HG02970 (cell line): Measurements from ENCODE around the gene GPR62.
"Not testable (repeated sequence)": the region's sequence is repeated elsewhere in the genome, so short reads cannot be mapped to it uniquely, and the experiment has no call there.

Experiments
- ATAC-seq: cut with Tn5 transposase; IDR thresholded peaks from one replicate; pipeline ENCODE4 v1.9.1; 2021; ENCODE audit warnings: mild to moderate bottlenecking, moderate library complexity, moderate number of reproducible peaks; ENCODE audit not compliant: unreplicated experiment, low FRiP score

GPR62 gene

DNA sequence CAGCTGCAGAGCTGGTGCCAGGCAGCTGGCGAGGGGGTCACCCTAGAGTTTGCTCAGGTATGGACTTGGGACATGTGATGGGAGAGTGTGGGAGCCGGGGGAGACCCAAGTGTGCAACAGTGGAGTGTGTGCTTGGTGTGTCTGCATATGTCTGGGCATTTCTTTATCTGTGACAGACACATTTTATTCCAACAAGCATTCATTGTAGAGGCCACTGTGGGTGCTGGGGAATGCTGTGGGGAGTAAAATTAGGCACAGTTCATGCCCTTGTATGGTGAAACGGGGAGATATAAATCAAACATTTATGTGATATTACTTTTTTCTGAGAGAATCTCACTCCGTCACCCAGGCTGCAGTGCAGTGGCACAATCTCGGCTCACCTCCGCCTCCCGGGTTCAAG, 32.4 kb downstream of the GPR62 start:
- no peak for ATAC-seq

DNA sequence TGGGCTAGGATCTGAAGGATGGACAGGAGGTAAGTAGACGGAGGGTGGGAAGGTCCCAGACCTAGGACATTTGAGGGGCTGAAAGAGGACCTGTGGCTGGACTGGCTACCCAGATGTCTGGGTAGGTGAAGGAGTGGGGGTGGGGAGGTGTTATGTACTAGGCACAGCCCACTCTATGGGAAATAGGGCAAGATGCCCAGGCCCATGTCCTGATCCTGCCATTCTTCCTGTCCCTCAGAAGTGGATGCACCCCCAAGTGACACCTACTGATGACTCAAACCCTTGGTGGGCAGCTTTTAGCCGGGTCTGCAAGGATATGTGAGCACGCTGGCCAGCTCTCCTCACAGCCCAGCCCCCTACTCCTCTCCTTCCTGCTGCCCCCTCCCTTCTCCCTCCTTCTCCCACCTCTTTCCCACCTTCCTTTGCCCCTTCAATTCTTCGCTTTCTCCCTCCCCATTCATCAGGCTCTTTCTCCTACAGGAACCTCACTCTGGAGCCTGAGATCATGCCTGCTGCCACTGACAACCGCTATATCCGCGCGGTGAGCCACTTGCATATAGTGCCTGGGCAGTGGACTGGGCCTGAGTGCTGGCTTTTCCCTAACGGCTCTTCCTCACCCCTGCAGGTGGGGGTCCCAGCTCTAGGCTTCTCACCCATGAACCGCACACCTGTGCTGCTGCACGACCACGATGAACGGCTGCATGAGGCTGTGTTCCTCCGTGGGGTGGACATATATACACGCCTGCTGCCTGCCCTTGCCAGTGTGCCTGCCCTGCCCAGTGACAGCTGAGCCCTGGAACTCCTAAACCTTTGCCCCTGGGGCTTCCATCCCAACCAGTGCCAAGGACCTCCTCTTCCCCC, 33.3 kb downstream of the GPR62 start:
- no peak for ATAC-seq

DNA sequence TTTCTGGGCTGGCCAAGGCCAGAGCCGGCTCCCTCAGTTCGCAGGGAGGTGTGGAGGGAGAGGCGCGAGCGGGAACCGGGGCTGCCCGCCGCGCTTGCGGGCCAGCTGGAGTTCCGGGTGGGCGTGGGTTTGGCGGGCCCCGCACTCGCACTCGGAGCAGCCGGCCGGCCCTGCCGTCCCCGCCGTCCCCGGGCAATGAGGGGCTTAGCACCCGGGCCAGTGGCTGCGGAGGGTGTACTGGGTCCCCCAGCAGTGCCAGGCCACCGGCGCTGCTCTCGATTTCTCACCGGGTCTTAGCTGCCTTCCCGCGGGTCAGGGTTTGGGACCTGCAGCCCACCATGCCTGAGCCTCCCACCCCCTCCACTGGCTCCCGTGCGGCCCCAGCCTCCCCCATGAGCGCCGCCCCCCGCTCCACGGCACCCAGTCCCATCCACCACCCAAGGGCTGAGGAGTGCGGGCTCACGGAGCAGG, 35.4 kb downstream of the GPR62 start:
- ATAC-seq = not testable (repeated sequence)

DNA sequence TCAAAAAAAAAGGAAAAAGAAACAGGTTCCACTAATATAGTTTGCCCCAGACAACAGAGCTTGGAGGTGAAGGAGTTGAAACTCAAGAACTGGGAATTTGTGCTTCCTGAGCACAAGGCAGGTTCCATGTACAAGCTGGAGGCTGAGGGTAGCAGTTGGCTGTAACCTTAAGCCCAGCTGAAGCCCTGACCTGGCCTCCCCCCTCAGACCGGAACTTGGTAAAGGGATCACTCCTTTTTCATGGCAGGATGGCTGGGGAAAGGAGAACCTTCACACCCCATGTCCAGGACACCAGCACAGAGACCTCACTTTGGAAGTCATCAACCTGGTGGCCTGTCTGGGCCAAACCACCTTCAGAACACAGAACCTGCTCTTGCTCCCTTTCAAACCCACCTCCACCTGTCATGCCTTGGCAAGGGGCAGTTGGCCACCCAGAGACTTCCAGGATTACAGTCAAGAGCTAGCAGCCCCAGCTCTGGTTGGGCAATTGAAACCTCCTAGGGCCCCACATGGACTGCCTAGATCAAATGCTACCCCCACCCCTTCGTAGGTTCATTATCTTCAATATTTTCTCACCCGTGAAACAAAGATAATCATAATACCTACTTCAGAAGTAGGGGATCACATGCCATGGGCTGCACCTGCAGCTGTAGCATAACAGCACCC, 37.0 kb downstream of the GPR62 start:
- no peak for ATAC-seq

DNA sequence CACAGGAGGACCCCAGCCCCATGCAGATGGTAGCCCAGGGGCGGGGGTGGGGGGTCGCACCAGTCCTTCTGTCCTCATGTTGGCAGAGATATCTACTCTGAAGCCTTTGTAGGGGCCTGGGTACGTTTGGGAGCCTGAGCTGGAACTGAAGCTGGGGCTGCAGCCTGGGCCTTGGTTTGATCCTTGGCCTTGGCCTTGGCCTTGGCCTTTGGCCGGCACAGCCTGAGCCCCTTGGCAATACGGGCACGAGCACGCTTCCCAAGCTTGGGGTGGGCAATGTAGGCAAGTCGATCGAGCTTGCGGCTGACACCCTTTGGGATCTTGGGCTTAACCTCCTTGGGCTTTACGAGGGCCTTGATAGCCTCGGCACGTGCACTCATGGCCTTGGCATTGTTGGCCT, 38.5 kb downstream of the GPR62 start:
- ATAC-seq = not testable (repeated sequence)

DNA sequence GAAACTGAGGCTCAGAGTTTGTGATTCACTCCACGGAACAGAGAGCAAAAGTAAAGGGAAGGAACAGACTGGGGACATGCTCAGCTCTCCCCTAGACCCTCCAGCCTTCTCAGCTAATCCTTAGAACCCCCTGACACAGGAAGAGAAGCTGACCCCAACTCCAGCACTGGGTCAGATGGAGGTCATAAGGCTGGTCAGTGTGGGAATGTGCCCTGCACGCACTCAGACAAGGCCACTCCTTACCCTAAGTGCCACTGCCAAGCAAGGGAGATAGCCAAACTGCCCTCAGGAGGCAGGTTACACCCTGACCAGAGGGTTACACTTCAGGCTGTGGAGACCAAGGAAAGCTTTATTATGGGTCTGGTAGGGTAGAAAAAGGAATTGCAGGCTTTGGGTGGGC, 39.3 kb downstream of the GPR62 start:
- ATAC-seq = no peak

DNA sequence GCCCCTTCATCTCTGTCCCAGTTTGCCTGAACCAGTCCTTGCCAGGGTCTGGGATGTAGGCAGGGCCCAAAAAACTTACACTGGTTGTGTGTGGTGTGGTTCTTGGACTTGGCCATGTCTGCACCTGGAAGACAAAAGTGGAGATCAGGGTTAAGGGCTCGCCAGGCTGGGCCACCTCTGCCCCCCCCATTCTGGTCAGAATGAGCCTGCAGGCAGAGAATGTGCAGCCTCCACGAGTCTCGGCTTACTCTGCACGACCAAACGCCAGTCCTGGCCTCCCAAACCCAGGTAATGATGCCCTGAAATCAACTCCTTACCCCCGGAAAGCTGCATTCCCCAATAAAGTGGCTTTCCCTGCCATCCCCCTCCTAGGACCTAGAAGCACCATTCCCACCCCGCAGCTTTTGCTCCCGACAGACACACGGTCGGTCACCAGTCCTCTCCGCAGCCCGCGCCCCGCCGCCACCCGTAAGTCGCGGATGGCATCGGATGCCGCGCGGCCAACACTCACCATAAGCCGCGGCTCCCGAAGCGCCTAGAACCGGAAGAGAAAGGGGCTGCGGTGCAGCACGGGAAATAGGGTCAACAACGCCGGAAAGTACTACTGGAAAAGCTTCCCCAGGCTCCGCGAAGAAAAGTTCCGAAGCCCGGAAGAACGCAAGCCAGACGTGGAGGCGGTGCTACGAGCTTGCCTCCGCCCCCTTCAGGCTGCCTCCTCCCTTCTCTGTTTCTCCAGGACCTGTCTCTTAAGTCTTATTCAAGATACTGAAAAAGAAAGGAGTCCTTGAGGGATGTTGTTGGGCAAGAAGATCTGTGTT, 40.4 kb downstream of the GPR62 start, which contains the start of gene RPL29:
Gene RPL29 (minus strand): TSS at position 550 of the 818 bp plus-strand sequence. CDS start 434 bp downstream, at position 116.
- peak; percentile 84 for ATAC-seq

DNA sequence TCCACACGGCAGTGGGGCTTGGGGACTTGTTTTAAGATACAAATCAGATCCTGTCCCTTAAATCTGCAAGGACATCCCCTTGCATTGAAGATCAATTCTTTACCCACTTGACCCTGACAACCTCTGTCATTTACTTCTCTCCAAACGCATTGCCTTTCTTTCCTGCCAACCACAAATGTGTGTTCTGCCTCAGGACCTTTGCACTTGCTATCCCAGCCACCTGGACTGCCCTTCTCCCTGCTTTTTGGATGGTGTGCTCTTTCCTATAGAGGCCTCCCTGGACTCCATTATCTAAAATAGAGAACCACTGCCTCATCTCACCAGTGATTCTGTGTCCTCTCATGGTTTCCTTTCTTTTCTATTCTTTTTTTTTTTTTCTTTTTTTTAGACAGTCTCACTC, 42.0 kb downstream of the GPR62 start:
- no peak for ATAC-seq

DNA sequence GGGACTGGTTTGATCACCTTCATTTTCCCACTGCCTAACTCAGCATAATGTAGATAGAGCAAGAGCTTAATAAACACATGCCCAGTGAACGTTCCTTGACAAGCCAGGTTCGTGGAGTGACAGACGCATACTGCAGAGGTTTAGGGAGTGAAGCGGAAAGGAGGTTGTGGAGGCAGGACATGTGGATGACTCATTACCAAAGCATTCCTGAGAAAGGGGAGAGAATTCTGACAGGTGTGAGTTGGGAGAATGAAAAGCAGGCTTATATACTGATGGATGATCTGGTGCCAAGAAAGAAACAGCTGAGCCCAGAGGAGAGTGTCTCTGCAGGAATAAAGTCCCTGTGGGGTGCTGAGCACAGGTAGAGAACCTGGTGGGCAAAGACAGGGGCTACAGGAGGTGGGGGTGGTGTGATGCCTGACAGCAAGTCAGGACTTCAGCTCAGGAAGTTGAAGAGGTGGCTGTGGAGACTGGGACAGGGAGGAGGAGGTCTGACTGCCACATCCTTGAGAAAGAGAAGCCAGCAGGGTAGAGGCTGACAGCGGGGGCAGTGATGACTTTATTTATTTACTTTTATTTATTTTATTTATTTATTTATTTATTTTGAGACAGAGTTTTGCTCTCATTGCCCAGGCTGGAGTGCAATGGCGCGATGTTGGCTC, 42.9 kb downstream of the GPR62 start:
- ATAC-seq = no peak

DNA sequence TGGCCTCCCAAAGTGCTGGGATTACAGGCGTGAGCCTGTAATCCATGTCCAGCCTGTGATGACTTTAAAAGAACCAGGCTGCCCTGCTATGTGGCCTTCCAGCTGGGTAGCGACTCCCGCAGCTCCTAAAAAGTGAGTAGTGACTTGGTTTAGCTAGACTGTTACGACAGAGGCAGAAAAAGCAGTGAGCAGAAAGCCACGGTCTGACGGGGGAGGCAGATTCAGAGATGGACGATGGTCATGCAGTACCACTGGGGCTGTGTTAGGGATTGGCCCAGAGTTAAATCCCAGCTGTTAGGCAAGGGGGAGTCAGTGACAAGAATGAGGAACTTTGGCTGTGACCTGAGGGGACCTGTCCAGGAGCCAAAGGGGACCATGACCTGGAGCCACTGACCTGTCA, 43.6 kb downstream of the GPR62 start:
- no peak for ATAC-seq

DNA sequence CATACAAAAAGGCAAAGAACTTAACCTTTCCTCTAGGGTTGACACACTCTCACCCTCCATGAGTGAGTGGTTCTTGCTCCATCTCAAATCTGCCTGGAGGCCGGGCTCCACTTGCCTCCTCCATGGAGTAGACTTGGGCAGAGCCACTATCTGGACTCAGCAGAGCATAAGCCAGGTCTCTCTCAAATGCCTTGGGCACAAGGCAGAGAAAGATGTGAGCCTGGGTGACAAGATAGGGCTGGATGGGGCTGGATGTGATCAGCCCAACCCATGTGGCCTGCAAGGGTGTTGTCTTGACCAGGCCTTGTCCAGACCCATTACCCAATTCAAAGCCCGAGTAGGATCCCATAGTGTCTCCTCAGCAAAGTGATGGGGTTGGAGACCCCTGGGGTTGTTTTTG, 44.7 kb downstream of the GPR62 start:
- no peak for ATAC-seq

DNA sequence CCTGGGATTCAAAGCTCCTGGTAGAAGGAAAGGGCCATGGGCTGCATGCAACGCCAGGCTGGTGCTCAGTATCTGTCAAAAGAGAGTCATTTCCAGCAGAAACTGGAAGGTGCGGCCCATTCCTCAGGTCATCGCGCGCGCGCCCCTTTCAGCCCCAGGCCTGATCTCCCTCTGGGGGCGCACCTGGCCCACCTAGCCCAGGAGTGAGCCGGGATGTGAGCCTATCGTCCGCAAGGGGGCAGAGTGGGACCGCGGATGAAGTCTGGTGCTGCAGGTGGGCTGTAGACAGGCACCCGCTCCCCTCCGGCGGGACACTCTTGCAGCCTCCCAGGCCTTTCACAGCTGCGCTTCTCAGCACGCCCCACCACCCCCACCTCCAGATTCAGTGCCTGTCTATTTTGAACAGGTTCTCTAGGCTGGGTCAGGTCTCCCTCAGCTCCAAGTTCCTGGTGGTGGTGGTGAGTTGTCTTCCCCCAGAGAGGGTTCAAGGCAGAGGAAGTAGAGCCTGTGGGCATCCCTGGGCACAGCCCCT, 46.3 kb downstream of the GPR62 start:
- peak; percentile 76 for ATAC-seq

DNA sequence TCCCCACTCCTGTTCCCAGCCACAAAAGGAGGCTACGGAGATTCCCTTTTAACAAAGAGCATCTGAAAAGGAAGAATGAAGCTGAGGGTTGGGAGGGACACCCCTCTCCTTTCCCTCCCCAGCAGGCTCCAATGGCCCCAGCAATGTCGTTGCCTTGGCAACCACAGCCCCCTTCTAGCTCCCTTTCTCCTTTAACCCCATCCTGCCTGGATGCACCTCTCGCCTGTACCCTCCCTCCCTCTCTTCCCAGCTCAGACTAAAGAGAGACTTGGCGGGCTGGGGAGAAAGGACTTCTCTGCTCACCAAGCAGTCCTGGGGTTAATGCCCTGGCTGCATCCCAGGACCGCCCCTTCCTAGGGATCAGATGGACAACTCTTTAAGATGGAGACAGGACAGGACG, 47.6 kb downstream of the GPR62 start:
- ATAC-seq = no peak

DNA sequence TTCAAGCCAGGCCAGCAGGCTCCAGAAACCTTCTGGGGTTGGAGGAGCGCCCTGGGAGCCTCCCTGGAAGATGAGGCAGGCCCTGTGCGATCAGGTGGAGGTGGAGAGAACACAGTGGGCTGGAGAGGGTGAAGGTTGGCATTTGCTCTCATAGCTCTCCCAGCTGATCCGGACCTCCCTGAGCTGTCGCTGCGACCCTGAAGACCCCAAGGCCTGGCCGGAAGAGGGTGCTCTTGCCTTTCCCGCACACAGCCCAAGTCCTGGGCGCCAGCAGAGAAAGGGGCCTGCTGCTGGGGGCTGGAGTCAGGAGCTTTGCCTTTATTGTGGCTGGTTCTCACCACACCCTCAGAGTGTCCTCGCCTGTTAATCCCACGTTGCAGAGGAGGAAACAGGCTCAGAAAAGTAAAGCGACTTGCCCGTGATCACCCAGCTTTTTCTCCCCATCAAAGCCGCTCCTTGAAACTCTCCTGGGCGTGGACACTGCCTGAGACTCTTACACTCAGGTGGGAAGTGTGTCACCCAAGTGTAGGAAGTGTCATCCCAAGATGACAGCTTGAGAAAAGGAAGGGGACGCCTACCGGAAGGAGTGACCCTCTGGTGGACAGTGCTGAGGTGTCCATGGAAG, 49.1 kb downstream of the GPR62 start:
- no peak for ATAC-seq

DNA sequence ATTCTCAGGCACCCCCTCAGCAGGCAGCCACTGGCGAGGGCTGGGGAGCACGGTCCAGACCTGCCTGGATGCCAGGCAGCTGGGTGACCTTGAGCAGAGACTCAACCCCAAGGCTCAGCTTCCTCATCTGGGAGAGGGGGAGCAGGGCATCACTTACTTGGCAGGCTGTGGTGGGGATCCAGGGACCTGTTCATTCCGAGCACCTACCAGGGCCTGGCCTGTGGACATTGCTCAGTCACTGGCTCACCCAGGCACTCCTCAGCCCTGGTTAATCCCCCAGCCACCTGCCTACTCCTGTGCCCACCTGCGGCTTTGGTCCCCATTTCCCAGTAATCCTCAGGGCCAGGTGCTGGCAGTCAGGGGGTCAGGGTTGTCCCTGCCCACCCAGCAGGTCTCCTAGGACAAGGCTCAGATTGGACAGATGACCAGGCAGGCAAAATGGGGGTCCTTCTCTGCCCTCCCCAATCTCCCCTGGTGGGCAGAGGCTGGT, 49.8 kb downstream of the GPR62 start:
- no peak for ATAC-seq

DNA sequence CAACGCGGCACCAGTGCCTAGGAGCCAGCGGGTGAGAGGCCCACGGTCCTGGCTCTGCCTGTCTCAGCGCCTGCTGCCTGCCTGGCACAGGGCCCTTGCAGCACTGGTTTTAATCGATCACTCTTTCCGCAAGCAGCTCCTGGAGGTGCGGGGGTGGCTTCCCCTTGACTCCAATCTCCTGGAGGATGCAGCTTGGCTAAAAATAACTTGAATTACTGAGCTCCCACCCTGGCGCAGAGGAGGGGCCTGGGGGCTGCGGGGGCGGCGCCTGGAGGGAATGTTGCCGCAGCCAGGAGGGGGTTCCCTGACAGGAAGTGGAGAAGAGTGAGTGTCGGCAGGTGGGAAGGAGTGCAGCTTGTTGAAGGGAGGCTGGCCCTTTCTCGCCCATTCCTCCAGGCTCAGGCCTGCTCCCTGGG, 50.4 kb downstream of the GPR62 start:
- ATAC-seq = no peak

DNA sequence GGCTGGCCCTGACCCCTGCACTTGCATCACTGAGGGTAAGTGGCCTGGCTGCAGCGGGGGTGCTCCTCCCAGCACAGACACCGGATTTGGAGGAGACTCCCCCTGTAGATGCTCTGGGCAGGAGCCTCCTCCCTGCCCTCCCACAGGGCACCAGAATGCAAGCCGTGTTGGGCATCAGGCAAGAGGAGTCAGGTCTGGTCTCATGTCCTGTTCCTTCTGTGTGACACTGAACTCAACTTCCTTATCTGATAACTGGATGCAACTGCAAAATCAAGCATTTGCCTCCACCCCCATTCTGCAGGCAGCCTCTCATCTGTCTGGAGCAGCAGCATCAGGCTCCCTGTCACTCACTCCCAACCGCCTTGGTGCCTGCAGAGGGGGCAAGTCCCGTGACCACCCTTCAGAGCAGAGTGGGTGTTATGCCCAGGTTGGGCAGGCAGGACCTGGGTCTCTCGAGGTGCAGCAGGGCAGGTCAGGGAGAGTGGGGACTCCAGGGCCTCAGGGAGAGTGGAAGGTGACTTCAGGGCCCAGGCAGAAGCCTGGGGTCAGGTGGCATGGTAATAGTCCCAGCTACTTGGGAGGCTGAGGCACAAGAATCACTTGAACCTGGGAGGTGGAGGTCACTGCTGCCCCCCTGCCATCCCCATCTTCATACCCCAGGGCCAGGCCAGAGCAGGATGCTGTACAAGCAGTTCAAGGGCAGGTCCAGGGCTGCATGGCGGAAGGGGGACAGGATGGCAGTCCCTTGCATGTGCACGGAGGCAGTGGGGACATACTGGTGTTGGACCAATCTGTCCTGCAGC, 51.0 kb downstream of the GPR62 start:
- no peak for ATAC-seq

DNA sequence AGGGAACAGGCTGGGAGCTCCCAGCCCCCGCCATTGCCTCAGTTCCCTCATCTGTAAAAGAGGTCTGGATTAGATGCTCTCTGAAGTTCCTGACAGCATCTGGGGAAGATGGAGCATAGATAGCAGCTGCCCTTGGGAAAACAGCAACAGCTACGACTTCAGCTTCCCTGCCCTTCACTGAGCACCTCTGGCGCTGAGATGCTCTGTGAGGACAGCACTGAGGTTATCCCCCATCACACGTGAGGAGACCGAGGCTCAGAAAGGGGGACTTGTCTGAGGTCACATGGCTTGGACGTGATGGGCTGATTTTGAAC, 51.6 kb downstream of the GPR62 start:
- no peak for ATAC-seq
